ENCODE data around the gene SPATA13. TPM values are rescaled to one million over a fixed set of nuclear protein-coding genes. Genes with fewer than 3 reads are reported as not detected.
A peak's percentile ranks its signal among the peaks of the same experiment; 100 is the strongest.

The SPATA13 gene
- total and polyA plus RNA-seq, 2 experiments from 2014 or later, result 2.4 to 4.6 TPM

DNA sequence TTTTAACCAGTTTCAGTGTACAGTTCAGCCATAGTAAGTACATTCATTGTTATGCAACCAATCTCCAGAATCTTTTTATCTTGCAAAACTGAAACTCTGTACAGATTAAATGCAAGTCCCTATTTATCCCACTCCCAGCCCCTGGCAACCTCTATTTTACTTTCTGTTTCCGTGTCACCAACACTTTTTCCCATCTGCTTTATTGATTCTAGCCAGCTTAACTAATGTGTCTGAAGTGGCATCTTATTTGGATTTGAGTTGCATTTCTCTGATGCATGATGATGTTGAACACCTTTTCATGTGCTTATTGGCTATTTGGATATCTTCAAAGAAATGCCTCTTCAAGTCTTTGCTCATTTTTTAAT is 18.9 kb downstream of the SPATA13 start:
- in situ Hi-C loops (cut with MboI), result no loop called here

GRCh38 chr13:24180750-24181377 is 20.3 kb downstream of the SPATA13 start:
- Histone ChIP-seq H3K79me2 (ENCODE audit: insufficient read depth) (peaks cover 64% of the 10 kb centered on the region), H3K27ac (no peak overlapping the region), H3K9ac (no peak overlapping the region), H3K4me1 (ENCODE audit: insufficient read depth) (peaks cover 26% of the 10 kb centered on the region), H3K9me3 (ENCODE audit: low read depth) (no peaks in the 10 kb centered on the region), H3K36me3 (ENCODE audit: low read depth) (no peaks in the 10 kb centered on the region), H3K27me3 (replicated peaks; ENCODE audit: insufficient read depth) (no peaks in the 10 kb centered on the region), H3K9me2 (ENCODE audit: insufficient read depth) (peaks cover 9% of the 10 kb centered on the region), H3K4me2 (ENCODE audit: unreplicated experiment) (no peak overlapping the region), H3K4me3 (no peak overlapping the region), H4K20me1 (ENCODE audit: insufficient read depth) (no peaks in the 10 kb centered on the region), H3F3A (ENCODE audit: insufficient read depth) (peaks cover 21% of the 10 kb centered on the region), H2AFZ (no peak overlapping the region)
- peak; percentile 48 for DNase-seq
- 74 to 78% methylated on average over 5 of the region's 5 CpGs for WGBS, 2 experiments (ENCODE audit: low coverage in 1 of 2, low lambda C conversion rate in 2 of 2, missing lambda C conversion rate in 2 of 2)
- in situ Hi-C loops (cut with MboI), result no loop called here
- TF ChIP-seq EZH2phosphoT487 (IDR thresholded peaks at IDR 0.05; ENCODE audit: insufficient read depth, low read depth) (no peak), EZH2 (IDR thresholded peaks at IDR 0.05; ENCODE audit: insufficient read depth, poor library complexity, severe bottlenecking) (no peak)

More for the DNA sequence above, 18.9 kb downstream of the SPATA13 start:
- 11 to 16% methylated on average over 1 of the region's 1 CpG for WGBS, 2 experiments (ENCODE audit: low coverage in 1 of 2, low lambda C conversion rate in 2 of 2, missing lambda C conversion rate in 2 of 2)
- no peak for DNase-seq
- Histone ChIP-seq H3K9me3 (ENCODE audit: low read depth) (no peaks in the 10 kb centered on the region), H3K27me3 (replicated peaks; ENCODE audit: insufficient read depth) (no peaks in the 10 kb centered on the region), H3K27ac (peak overlapping the region; percentile 63), H3K9me2 (ENCODE audit: insufficient read depth) (peaks cover 9% of the 10 kb centered on the region), H3F3A (ENCODE audit: insufficient read depth) (peaks cover 21% of the 10 kb centered on the region), H3K79me2 (ENCODE audit: insufficient read depth) (peaks cover 72% of the 10 kb centered on the region), H3K9ac (no peak overlapping the region), H3K4me2 (ENCODE audit: unreplicated experiment) (peak overlapping the region; percentile 60), H4K20me1 (ENCODE audit: insufficient read depth) (no peaks in the 10 kb centered on the region), H3K36me3 (ENCODE audit: low read depth) (no peaks in the 10 kb centered on the region), H2AFZ (no peak overlapping the region), H3K4me1 (ENCODE audit: insufficient read depth) (peaks cover 26% of the 10 kb centered on the region), H3K4me3 (no peak overlapping the region)
- TF ChIP-seq EZH2phosphoT487 (IDR thresholded peaks at IDR 0.05; ENCODE audit: insufficient read depth, low read depth) (no peak), EZH2 (IDR thresholded peaks at IDR 0.05; ENCODE audit: insufficient read depth, poor library complexity, severe bottlenecking) (no peak)

DNA sequence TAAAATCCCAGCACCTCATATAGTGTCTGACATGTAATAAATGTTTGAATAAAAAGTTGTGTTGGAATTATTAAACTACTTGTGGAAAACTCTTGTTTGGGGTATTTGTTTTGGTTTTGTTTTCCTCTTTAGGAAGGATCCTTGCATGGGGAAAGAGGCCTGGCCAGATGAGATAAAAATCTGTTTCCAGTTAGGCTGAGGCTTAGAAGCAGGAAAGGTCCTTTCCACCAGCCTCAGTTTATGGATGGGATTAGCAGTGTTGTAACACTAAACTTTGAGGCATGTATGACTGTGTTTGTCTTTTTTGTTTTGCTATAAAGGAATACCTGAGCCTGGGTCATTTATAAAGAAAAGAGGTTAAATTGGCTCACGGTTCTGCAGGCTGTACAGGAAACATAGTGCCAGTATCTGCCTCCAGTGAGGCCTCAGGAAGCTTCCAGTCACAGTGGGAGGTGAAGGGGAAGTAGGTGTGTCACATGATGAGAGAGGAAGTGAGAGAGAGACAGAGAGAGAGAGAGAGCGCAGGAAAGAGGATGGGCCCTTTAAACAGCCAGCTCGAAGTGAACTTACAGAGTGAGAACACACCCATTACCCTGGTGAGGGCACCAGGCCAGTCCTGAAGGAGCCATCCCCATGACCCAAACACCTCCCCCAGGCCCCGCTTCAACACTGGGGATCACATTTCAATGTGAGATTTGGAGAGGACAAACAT is 21.6 kb downstream of the SPATA13 start:
- in situ Hi-C loops (cut with MboI), result no loop called here
- DNase-seq, result no peak

GRCh38 chr13:24182703-24183081 is 22.2 kb downstream of the SPATA13 start:
- WGBS, 2 experiments (ENCODE audit: low coverage in 1 of 2, low lambda C conversion rate in 2 of 2, missing lambda C conversion rate in 2 of 2), result 79 to 80% methylated on average over 3 of the region's 3 CpGs
- H3K27ac ChIP-seq, result no peak overlapping the region
- H3K36me3 ChIP-seq (ENCODE audit: low read depth), result no peaks in the 10 kb centered on the region
- H3K4me2 ChIP-seq (ENCODE audit: unreplicated experiment), result no peak overlapping the region
- H3K27me3 ChIP-seq (replicated peaks; ENCODE audit: insufficient read depth), result no peaks in the 10 kb centered on the region
- H3K4me3 ChIP-seq, result no peak overlapping the region
- peaks cover 32% of the 10 kb centered on the region for H3F3A ChIP-seq (ENCODE audit: insufficient read depth)
- no peaks in the 10 kb centered on the region for H3K9me3 ChIP-seq (ENCODE audit: low read depth)
- H3K79me2 ChIP-seq (ENCODE audit: insufficient read depth), result peaks cover 47% of the 10 kb centered on the region; the same call in 1 of the 2 replicates
- no peak overlapping the region for H3K9ac ChIP-seq
- no peak for DNase-seq
- no peak for TF ChIP-seq EZH2 (IDR thresholded peaks at IDR 0.05; ENCODE audit: insufficient read depth, poor library complexity, severe bottlenecking)
- no peak for TF ChIP-seq EZH2phosphoT487 (IDR thresholded peaks at IDR 0.05; ENCODE audit: insufficient read depth, low read depth)
- peaks cover 33% of the 10 kb centered on the region for H3K4me1 ChIP-seq (ENCODE audit: insufficient read depth)
- H2AFZ ChIP-seq, result no peak overlapping the region
- H4K20me1 ChIP-seq (ENCODE audit: insufficient read depth), result no peaks in the 10 kb centered on the region
- in situ Hi-C loops (cut with MboI), result no loop called here
- H3K9me2 ChIP-seq (ENCODE audit: insufficient read depth), result peaks cover 9% of the 10 kb centered on the region

More for the DNA sequence above, 21.6 kb downstream of the SPATA13 start:
- Histone ChIP-seq H3K79me2 (ENCODE audit: insufficient read depth) (peaks cover 52% of the 10 kb centered on the region; the same call in 1 of the 2 replicates), H3F3A (ENCODE audit: insufficient read depth) (peaks cover 27% of the 10 kb centered on the region), H3K9ac (no peak overlapping the region), H3K4me3 (no peak overlapping the region), H4K20me1 (ENCODE audit: insufficient read depth) (no peaks in the 10 kb centered on the region), H2AFZ (no peak overlapping the region), H3K36me3 (ENCODE audit: low read depth) (no peaks in the 10 kb centered on the region), H3K27me3 (replicated peaks; ENCODE audit: insufficient read depth) (no peaks in the 10 kb centered on the region), H3K4me1 (ENCODE audit: insufficient read depth) (peaks cover 29% of the 10 kb centered on the region), H3K27ac (no peak overlapping the region), H3K9me2 (ENCODE audit: insufficient read depth) (peaks cover 9% of the 10 kb centered on the region), H3K4me2 (ENCODE audit: unreplicated experiment) (no peak overlapping the region), H3K9me3 (ENCODE audit: low read depth) (no peaks in the 10 kb centered on the region)
- WGBS, 2 experiments (ENCODE audit: low coverage in 1 of 2, low lambda C conversion rate in 2 of 2, missing lambda C conversion rate in 2 of 2), result 81 to 100% methylated on average over 3 to 4 of the region's 4 CpGs
- TF ChIP-seq EZH2 (IDR thresholded peaks at IDR 0.05; ENCODE audit: insufficient read depth, poor library complexity, severe bottlenecking), result no peak
- TF ChIP-seq EZH2phosphoT487 (IDR thresholded peaks at IDR 0.05; ENCODE audit: insufficient read depth, low read depth), result no peak

Data from GM23248 (cell line).